Measurements from ENCODE around the gene KDM2B. TPM values are rescaled to one million over a fixed set of nuclear protein-coding genes. Genes with fewer than 3 reads are reported as not detected.

Gene KDM2B
- polyA plus RNA-seq, 1 experiment = 15.0 TPM

GRCh38 chr12:121509339-121509738, 71.5 kb downstream of the KDM2B start:
- H3K27me3 ChIP-seq (ENCODE audit: control insufficient read depth, insufficient read depth, low read length) = no peaks in the 10 kb centered on the region
- H3K36me3 ChIP-seq (ENCODE audit: control insufficient read depth, insufficient read depth, low read length) = peaks cover 8% of the 10 kb centered on the region
- no peak for DNase-seq (ENCODE audit: low read depth)
- ChIA-PET POLR2A (no interaction called here), CTCF (interaction anchor here (3.8 kb wide), 1 partner anchor 10 kb away, joined by 32 read pairs; no protein-coding TSS in a partner anchor)
- no peak overlapping the region for H3K4me3 ChIP-seq (ENCODE audit: low read depth, low read length)
- TF ChIP-seq CTCF (IDR thresholded peaks at IDR 0.05; ENCODE audit: insufficient read depth, low read depth, low read length) = no peak

GRCh38 chr12:121508533-121508932, 72.3 kb downstream of the KDM2B start:
- no peak overlapping the region for H3K4me3 ChIP-seq (ENCODE audit: low read depth, low read length)
- POLR2A ChIA-PET = no interaction called here
- H3K36me3 ChIP-seq (ENCODE audit: control insufficient read depth, insufficient read depth, low read length) = peaks cover 8% of the 10 kb centered on the region
- H3K27me3 ChIP-seq (ENCODE audit: control insufficient read depth, insufficient read depth, low read length) = no peaks in the 10 kb centered on the region
- TF ChIP-seq CTCF (IDR thresholded peaks at IDR 0.05; ENCODE audit: insufficient read depth, low read depth, low read length) = no peak
- CTCF ChIA-PET = interaction anchor here (1.0 to 3.8 kb wide), 3 partner anchors 9 to 160 kb away, joined by 3 to 32 read pairs (median 3); no protein-coding TSS in a partner anchor
- no peak for DNase-seq (ENCODE audit: low read depth)

- ChIA-PET CTCF (interaction anchor here (1.0 to 3.8 kb wide), 3 partner anchors 8 to 161 kb away, joined by 3 to 32 read pairs (median 3); no protein-coding TSS in a partner anchor), POLR2A (no interaction called here)
- H3K4me3 ChIP-seq (ENCODE audit: low read depth, low read length) = no peak overlapping the region
- no peak for TF ChIP-seq CTCF (IDR thresholded peaks at IDR 0.05; ENCODE audit: insufficient read depth, low read depth, low read length)
- DNase-seq (ENCODE audit: low read depth) = no peak
- peaks cover 9% of the 10 kb centered on the region for H3K36me3 ChIP-seq (ENCODE audit: control insufficient read depth, insufficient read depth, low read length)
- H3K27me3 ChIP-seq (ENCODE audit: control insufficient read depth, insufficient read depth, low read length) = no peaks in the 10 kb centered on the region
These were observed 72.8 kb downstream of the KDM2B start for GRCh38 chr12:121507984-121508383.

- no peak for DNase-seq (ENCODE audit: low read depth)
- H3K4me3 ChIP-seq (ENCODE audit: low read depth, low read length) = no peak overlapping the region
- no peak for TF ChIP-seq CTCF (IDR thresholded peaks at IDR 0.05; ENCODE audit: insufficient read depth, low read depth, low read length)
- peaks cover 7% of the 10 kb centered on the region for H3K36me3 ChIP-seq (ENCODE audit: control insufficient read depth, insufficient read depth, low read length)
- ChIA-PET POLR2A (no interaction called here), CTCF (interaction anchor here (1.8 to 3.8 kb wide), 2 partner anchors 7 to 161 kb away, joined by 3 to 32 read pairs; no protein-coding TSS in a partner anchor)
- H3K27me3 ChIP-seq (ENCODE audit: control insufficient read depth, insufficient read depth, low read length) = no peaks in the 10 kb centered on the region
These were observed 73.6 kb downstream of the KDM2B start for GRCh38 chr12:121507245-121507644.

GRCh38 chr12:121505513-121505912, 75.3 kb downstream of the KDM2B start:
- ChIA-PET CTCF (interaction anchor here (0.6 to 1.3 kb wide), 3 partner anchors 8 to 176 kb away, joined by 3 to 4 read pairs (median 4); no protein-coding TSS in a partner anchor), POLR2A (no interaction called here)

More at GRCh38 chr12:121505513-121505912, 75.3 kb downstream of the KDM2B start:
- no peak for TF ChIP-seq CTCF (IDR thresholded peaks at IDR 0.05; ENCODE audit: insufficient read depth, low read depth, low read length)
- H3K36me3 ChIP-seq (ENCODE audit: control insufficient read depth, insufficient read depth, low read length) = peaks cover 5% of the 10 kb centered on the region; the same call in 1 of the 2 replicates
- H3K4me3 ChIP-seq (ENCODE audit: low read depth, low read length) = no peak overlapping the region
- no peak for DNase-seq (ENCODE audit: low read depth)
- no peaks in the 10 kb centered on the region for H3K27me3 ChIP-seq (ENCODE audit: control insufficient read depth, insufficient read depth, low read length)
